HK-2 (cell line): ENCODE data around the gene ARHGAP28.
"Not testable (repeated sequence)": the region's sequence is repeated elsewhere in the genome, so short reads cannot be mapped to it uniquely, and the experiment has no call there.

Source experiments
- DNase-seq: peaks from one replicate; pipeline ENCODE4 v3.0.0-alpha.2; 2018; ENCODE audit not compliant: unreplicated experiment

The ARHGAP28 gene

DNA sequence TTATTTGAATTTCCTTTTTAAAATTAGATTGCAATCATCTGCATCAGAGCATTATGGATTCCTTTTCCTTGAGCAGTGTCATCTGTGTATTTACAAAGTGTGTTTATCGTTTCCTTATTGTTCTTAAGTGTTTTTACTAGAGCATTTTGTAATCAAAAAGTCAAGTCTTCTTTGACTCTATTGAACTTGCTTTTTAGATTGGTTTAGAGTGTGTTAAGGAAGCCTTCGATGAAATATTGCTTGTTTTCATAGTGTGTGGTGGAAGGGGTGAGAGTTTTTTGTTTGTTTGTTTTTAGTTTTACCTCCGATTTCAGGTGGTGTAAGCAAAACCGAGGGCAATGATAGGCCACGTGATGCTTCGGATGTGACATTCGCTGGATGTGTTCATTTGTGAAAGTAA is 45.7 kb downstream of the ARHGAP28 start:
- no peak for DNase-seq

DNA sequence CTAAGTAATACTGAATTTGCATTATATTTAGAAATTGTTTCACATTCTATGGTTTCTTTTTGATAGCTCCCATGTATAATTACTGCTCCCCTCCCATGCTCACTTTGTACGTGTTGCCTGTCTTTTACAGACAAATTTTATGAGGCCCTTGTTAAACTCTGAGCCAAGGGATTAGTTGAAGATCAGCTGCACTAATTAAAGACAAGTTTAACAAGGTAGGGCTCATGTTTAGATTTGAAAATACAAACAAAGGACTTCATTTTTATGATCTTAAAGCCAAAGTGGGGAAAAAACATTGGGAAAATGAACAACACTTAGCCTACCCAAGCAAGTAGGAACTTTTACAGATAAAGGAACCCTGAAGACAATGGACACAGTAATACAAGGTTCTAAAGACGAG is 46.2 kb downstream of the ARHGAP28 start:
- no peak for DNase-seq

DNA sequence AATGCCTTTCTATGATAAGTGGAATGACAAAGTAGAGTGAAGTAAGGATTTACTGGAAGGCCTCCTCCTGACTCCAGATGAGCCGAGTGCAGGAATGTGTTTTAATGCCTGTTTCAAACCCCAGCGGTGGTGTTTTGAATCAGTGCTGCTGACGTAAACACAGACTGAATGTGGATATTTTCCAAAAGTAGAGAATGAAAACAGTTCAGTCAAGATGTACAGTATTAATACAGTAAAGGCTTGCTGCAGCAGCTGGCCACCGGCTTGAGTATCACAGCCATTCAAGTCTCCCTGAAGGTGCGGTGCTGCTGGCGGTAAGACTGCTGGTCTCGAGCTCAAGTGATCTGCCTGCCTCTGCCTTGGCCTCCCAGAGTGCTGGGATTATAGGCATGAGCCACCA is 46.7 kb downstream of the ARHGAP28 start:
- DNase-seq = no peak

DNA sequence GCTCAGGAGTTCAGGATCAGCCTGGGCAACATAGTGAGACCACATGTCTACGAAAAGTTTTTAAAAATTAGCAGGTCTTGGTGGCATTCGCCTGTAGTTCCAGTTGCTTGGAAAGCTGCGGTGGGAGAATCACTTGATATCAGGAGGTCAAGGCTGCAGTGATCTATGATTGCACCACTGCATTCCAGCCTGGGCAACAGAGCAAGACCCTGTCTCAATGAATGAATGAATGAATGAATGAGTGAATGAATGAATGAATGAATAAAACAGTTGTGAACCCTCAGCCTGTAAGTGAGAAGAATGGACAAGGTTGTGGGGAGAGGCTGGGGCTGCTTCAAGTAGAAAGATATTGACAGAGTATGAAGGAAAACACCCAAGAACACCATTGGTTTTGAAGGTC is 48.0 kb downstream of the ARHGAP28 start:
- DNase-seq = no peak

DNA sequence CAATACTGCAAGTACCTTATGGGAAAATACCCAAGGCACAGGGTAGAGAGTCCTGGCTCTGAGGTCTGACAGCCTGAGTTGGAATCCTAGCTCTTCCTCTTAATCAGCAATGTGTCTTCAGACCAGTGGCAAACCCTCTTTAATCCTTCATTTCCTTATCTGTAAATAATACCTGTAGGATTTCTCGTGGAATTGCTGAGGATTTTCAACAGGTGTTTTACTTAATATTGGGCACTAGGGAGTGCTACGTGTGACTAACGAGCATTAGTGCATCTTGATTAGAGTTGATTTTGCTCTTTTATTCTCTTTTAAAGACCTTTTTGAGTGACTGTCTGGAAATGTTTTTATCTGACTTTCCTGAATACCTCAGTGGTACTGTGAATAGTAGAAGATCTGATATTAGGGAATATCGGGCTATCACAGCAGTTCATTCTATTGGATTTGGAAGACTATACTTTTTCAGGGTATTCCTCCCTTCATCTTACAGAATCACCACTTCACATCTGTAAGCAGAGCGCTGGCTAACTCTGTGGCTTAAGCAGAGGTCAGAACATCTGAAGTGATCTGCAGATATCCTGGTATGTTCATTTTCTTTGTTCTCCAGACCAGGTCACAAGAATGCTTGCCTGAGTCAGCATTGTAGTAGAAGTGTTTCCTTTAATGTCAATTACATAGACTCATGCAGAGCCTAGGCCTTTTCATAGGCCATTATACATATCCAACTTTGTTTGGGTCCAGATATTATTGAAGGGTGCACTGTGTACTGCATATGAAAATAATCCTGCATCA is 49.1 kb downstream of the ARHGAP28 start:
- no peak for DNase-seq

DNA sequence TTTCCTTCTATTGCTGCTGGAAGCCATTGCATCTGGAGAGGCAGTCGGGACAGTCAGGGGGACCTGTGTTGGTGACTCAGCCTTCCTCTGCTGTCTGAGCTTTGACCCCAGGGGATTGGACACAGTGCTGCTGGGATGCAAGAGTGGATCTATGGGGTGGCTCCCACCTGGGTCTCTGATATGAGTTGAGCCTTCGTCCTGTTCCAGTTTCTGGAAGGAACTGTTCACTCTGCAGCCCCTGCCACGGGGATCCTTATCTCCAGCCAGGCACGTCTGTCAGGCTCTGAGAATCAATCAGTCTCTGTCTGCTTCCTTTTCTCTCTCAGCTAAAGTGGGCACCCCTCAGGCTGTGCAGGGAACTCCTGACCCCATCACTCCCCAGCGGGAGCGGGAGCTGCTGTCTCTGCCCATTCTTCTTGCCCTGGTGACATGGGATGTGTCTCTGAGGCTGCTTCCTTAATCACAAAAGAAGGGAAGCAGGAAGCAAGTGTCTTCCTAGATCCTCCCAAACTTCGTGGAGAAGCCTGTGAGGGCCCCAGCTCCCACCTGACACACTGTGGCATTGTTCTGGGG is 51.7 kb downstream of the ARHGAP28 start:
- no peak for DNase-seq

DNA sequence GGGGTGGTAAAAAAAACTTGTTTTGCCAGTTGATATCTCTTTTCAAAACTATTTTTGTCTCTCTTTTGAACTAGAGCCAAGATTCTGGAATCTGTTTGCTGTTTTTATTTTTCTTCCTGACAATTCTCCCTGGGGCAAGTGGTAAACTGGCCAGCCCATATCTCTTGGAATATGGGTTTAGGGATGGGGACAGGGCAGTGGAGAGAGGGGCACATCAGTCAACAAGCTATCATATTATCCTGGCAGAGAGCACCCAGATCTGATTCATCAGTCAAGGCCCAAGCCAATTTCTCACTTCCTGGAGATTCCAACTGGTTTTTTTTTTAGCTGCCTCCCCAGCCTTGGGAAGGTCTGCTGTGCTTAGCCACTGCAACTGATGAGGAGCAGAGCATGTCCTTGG is 52.3 kb downstream of the ARHGAP28 start:
- no peak for DNase-seq

DNA sequence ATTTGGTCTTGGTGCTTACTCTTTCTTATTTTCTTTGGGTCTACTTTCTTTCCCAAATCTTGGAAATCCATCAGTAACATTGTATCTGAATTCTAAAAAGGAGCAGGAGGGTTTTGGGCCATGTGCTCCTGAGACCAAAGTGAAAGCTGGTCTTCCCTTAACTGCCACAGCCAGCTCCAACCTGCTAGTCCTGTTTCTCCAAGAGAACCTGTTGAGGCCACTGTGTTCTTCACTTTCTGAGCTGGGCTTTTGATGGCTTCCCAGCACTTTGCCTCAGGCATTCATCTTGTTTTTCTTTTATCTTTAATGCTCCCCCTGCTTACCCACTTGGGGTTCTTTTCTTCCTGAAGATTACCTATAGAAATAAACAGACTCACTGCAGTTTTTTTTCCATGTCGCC is 53.3 kb downstream of the ARHGAP28 start:
- DNase-seq = no peak

DNA sequence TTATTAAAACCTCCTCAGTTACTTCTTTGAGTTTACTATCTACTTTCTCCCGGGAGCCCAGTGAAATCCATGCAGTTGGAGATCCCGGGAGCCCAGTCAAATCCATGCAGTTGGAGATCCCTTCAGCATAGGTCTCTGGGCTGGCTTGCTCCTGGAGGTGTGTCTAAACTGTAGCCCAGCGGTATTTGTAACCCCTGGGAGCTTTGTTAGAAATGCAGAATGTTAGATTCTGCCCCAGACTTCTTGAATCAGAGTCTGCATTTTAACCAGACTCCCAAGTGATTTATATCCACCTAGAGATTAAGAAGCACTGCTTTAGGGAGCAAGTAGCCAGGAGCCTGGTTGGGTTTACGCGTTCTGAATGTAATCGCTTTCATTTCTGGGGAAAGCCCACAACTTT is 54.5 kb downstream of the ARHGAP28 start:
- DNase-seq = no peak

DNA sequence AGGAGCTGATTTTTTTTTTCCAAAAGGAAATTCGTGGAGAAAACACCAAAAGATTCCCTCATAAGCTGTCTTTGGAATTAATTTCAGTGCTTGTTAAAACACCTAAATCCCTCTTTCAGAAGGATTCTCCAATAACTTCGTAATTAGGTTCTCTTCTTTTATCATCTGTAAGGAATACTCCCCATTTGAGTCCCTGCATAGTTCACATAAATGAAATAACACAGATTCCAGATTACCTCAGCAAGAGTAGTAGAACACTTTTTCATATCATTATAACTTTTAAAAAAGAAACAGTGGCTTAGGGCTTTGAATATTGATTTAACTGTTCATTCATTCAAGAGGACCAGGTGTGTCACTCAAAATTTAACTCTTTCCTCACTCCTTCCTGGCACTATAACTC is 55.5 kb downstream of the ARHGAP28 start:
- DNase-seq = no peak

DNA sequence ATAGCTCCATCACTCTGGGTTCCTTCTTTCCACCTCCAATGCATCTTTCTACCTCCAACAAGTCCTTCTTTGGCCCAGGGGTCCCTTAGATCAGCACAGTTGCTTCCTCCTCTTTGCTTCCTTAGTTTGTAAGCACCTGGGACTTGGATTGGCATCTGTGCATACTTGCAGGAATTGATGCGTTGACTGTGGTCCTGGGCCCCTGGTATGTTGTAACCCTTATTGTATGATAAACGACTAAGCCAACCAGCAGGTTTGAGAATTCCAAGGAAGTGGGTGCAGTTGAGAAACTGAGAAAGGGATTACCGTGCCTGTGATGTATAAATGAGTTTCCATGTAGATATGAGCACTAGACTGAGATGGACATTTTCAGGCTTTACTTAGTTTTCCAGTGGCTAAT is 55.9 kb downstream of the ARHGAP28 start:
- DNase-seq = no peak

DNA sequence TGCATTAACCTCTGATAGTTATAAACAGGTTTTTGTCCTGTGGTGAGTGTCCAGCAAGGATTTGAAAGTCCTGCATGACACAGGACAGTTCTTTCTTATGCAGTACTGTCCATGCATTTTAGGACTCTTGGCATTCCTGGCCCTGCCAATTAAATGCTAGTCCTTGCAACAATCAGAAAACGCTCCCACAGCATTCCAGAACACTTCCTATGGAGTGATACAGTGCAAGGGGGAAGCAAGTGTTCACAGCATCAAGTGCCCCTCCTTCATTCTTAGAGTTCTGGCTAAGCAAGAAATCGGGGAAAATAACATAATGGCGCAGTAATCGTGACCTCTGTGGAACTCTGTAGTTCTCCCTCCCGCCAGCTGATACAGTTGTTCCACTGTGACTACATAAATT is 62.9 kb downstream of the ARHGAP28 start:
- DNase-seq = no peak

DNA sequence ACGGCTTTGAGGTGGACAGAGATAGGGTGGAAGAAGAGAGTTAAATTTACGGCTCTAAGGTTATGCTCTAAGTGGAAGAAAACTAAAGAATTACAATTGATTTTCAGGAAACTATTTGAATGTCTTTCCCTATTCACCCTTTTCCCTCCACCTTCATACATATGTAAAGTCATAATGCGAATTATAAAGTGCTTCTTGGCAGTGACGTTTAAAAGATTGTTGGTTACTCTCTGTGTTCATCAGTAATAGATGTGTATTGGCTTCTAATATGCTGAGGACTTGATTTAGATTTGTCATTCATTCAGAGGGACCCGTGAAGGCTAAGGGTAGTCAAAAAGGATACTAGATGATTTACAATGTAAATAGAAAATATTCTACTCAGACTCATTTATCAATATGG is 63.9 kb downstream of the ARHGAP28 start:
- DNase-seq = no peak

DNA sequence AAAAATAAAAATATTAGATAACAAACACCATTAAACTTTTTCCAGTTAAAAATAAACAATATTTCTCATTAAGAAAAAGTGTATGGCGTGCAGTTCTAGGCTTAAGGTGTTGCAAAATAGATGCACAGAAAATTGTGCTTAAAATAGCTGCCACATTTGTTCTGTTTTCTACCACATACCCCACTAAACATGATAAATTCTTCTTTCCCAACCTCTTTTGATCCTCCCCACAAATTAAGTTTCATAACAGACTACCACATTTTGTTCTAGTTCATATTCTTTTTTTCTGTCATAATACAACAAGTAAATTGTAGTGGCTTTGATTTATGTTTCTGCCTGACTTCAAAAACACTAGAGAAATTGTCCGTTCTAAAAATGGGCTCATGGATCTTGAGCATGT is 64.5 kb downstream of the ARHGAP28 start:
- DNase-seq = no peak

DNA sequence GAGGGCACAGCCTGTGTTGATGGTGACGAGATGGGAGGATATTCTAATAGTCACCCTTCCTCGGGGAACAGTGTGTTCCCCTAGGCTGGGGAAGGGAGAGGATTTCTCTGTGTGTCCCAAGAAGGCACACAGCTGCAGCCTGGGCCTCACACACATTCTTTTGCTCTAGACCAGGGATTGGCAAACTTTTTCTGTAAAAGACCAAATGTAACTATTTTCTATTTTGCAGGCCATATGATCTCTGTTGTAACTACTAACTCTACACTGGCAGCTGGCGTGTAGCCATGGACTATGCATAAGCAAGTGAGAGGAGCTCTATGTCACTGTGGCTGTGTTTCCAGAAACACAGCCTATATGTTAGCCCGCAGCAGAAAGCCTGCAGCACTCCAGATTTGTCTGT is 65.8 kb downstream of the ARHGAP28 start:
- no peak for DNase-seq

DNA sequence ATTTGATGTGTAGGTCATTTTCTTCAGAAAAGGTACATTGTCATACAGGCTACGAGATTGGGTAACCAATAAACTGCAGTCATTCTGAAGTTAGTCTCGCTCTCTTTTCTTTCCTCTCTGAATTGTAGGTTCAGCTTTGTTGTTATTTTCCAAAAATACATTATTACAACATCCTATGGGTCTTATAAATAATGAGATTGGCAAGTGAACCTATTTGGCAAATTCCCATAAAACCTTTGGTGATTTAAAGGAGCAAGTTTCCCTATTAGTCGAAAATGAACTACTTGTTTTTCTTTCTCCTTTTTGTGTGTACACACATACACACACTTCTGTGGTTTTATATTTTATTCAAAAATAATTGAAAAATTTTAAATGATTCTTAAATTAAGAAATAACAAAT is 67.0 kb downstream of the ARHGAP28 start:
- DNase-seq = no peak

DNA sequence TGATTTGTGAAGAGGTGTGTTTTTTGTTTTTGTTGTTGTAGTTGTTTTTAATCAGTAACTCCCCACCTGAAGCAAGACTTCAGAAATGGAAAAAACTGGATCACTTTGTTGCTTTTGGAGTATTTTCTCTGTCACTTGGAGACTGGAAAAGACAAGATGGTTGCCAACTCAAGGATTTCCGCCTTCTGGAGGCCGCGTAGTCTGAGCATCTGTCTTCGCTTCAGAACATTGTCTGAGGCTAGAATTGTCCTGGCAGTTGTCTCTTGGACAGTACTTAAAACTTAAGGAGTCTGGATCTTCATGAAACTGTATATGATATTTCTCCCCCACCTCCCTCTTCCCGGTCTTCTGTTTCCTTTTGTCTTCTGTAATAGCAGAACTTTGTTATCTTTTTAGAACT is 67.7 kb downstream of the ARHGAP28 start:
- no peak for DNase-seq

DNA sequence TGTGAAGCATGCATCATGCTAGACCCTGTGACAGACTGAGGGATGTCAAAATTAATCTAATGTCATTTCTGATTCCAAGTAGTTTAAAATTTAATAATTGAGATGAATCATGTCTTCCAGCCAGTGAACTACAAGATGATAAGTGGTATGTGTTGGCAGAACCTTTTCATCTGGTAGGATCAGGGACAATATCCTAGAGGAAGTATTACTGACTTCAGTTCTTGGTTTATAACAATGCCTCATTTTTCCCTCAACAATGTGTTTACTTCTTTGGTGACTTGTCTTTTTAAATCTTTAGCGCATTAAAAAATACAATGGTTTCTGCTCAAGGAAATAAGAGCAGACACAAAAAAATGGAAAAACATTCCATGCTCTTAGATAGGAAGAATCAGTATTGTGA is 69.4 kb downstream of the ARHGAP28 start:
- DNase-seq = no peak

DNA sequence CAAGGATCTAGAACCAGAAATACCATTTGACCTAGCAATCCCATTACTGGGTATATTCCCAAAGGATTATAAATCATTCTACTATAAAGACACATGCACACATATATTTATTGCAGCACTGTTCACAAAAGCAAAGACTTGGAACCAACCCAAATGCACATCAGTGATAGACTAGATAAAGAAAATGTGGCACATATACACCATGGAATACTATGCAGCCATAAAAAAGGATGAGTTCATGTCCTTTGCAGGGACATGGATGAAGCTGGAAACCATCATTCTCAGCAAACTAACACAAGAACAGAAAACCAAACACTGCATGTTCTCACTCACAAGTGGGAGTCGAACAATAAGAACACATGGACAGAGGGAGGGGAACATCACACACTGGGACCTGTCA is 70.8 kb downstream of the ARHGAP28 start:
- not testable (repeated sequence) for DNase-seq

DNA sequence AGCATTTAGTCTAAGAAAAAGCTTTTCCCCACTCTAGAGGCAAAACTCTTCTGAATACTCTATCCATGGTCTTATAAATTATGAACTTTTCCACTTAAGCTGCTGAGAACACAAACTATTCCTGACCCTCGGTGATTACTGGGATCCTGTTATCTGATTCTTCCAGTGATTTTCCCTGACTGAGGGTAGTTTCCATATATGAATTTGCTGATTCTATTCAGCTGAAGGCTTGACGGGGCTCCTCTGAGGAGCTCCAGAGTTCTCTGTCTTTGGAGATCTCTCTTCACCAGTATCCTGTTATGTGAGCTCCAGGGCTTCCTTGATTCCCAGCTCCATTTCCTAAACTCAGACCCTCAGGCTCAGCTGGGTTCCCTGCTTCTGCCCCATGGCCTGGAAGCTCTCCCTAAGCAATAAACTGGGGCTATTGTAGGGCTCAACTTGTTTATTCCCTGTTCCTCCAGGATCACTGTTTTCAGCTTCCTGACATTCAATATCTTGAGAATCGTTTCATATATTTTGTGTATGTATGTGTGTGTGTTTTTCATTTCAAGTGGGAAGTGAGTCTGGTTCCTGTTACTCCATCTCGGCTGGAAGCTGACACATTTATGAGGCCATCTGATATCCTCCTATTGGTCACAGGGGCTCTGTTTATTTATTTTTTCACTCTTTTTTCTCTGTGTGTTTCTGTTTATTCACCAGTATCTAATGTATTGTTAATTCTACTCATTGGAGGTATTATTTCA is 78.2 kb downstream of the ARHGAP28 start:
- no peak for DNase-seq

DNA sequence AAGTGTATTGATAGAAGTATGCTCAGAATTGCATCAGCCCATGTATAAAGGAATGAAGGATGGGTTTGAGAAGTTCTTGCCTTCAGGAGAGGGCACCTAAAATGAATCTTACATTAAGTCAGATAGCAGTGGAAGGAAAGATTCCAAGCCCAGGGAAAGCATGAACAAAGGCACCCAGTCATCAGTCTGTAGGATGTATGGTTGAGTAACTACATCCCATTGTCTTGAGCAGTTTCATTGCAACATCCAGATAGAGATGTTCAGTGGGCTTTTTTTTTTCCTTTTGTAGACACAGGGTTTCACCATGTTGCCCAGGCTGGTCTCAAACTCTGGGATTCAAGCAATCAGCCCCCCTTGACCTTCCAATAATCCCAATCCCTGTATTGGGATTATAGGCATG is 80.7 kb downstream of the ARHGAP28 start:
- DNase-seq = no peak

DNA sequence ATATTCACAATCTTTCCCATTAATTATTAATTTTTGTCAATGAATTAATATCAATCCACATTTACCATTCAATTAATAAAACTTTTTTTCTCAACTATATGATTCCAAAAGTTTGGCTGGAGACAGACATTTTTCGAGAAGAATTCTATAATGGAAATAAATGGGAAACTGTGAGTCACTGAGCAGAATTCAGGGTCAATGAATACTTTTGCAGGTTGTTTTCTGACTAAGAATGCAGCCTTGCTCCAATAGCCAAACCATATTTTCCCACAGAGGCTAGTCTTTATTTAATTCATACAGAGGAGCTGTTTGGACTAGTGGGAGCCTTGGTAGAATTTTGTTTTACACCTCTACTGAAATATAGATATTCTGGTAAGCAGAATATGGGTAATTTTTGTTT is 82.3 kb downstream of the ARHGAP28 start:
- DNase-seq = no peak

DNA sequence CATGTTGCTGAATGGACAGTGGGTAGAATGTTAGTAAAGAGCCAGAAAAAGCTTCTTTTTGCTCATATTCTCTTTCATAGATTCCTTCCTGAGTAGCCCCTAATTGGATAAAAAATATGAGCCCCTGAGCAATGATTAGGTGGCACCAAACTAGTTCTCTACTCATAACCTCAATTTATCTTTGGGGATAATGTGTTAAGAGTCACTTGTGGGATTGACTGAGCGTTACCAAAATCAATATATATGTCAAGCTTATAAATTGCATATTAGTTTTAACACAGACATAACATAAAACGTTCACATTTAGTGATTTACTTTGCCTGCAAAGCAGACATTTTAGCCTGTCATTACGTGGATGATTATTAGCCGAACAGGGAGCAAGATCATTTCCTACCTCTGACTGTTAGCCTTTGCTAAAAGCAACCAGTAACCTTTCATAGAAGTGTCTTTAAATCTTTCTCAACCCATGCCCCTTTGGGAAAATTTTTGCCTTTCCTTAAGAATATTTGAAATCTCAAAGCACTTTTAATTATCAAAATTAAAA is 85.4 kb downstream of the ARHGAP28 start:
- no peak for DNase-seq
